Psoas muscle (tissue), 8 donors: ENCODE measurements around the gene ARMS2. TPM values are rescaled to one million over a fixed set of nuclear protein-coding genes. Genes with fewer than 3 reads are reported as not detected.

ENCODE experiments used
- ATAC-seq, 4 donors: fragments of 200-7000 bp; cut with Tn5 transposase; one replicate each; pipeline ENCODE4 v1.9.1; 2020; ENCODE audit warnings: moderate library complexity in 3 of 4, mild to moderate bottlenecking in 2 of 4
- DNase-seq, 2 donors: peaks; one replicate each; pipeline ENCODE4 v3.0.0-alpha.2; 2020
- H3K27ac ChIP-seq: fragments of 200-600 bp; one replicate; pipeline ENCODE4 v1.8.0; 2022
- H3K27me3 ChIP-seq, 3 donors: fragments of 200-600 bp in 1 of 3; one replicate each; pipeline versions ENCODE4 v1.6.1 to v1.8.0; 2013 to 2022; ENCODE audit warnings: low read length in 2 of 3, mild to moderate bottlenecking in 2 of 3, moderate library complexity in 1 of 3; ENCODE audit not compliant: insufficient read depth in 3 of 3
- H3K36me3 ChIP-seq, 2 donors: fragments of 200-600 bp in 1 of 2; one replicate each; pipeline versions ENCODE4 v1.6.1 to v1.8.0; 2013 to 2022; ENCODE audit warnings: low read depth in 1 of 2, mild to moderate bottlenecking in 1 of 2, moderate library complexity in 1 of 2; ENCODE audit not compliant: insufficient read depth in 1 of 2
- H3K4me1 ChIP-seq: fragments of 200-600 bp; one replicate; pipeline ENCODE4 v1.8.0; 2022
- H3K4me3 ChIP-seq: fragments of 200-600 bp; one replicate; pipeline ENCODE4 v1.8.0; 2022; ENCODE audit warnings: mild to moderate bottlenecking
- H3K9me3 ChIP-seq: fragments of 200-600 bp; one replicate; pipeline ENCODE4 v1.8.0; 2022
- CTCF ChIP-seq: fragments of 200-600 bp; IDR thresholded peaks from one replicate; pipeline ENCODE4 v1.8.0; 2022; ENCODE audit warnings: antibody characterized with exemption
- WGBS, 3 donors: extraction: QIAGEN DNeasy Blood & Tissue Kit; methylation state at CpG; one replicate each; pipeline versions ENCODE4 v1.1.6 to v1.1.7; 2013; 5-methylcytosine and 5-hydroxymethylcytosine counted together
- intact Hi-C, 2 donors: fragments of 100-400 bp; cut with DNase I; formaldehyde crosslinking; loops; one replicate each; pipeline versions ENCODE4 v1.11.0 to v1.14.2; 2022
- polyA plus RNA-seq, 3 donors: library from polyadenylated mRNA; stranded (reverse); fragments of 200-250 nt; gene quantifications; one replicate each; pipeline ENCODE4 v1.2.3, GENCODE V29; 2013
- total RNA-seq, 4 donors: library from RNA; stranded (reverse); fragmentation: NEBNext Ultra II Directional in 2 of 4; extraction: Animal tissue kit (Norgen Biotek cat#: 25700) in 2 of 4; gene quantifications; one replicate each; pipeline versions ENCODE4 v1.2.1 to v1.2.4, GENCODE V29; 2021 to 2023
- donor health status: healthy with polysubstance abuse.
- donor health status: DM: no; HTN: no; CAD: no; lungs with moderate emphysema.
- donor health status: Bipolar disorder and iron deficiency.
- donor health status: healthy.
- donor health status: DM: yes; HTN: yes; CAD: no.
- donor health status: DM: no; HTN: no; CAD: no.
- donor health status: DM: no; HTN: no; CAD: no.
- donor health status: DM: yes; HTN: yes; CAD: no.

ARMS2 gene
- total and polyA plus RNA-seq, 7 donors = 0.47 TPM; not detected in 6

- no peak for TF ChIP-seq CTCF
- H3K27ac ChIP-seq = no peak overlapping the region
- no peak overlapping the region for H3K4me3 ChIP-seq
- H3K9me3 ChIP-seq = no peaks in the 10 kb centered on the region
- intact Hi-C loops = loop anchor here in 1 of 2 donors (2.0 kb wide), 1 partner anchor 19 kb away; no protein-coding TSS in a partner anchor
- no peaks in the 10 kb centered on the region for H3K27me3 ChIP-seq
- 84 to 90% (median 89%) methylated on average over 4 of the region's 4 CpGs for WGBS, 3 donors
- no peak for ATAC-seq
- H3K4me1 ChIP-seq = peaks cover under 1% of the 10 kb centered on the region
- no peaks in the 10 kb centered on the region for H3K36me3 ChIP-seq
- no peak for DNase-seq
These were observed 39.3 kb downstream of the ARMS2 start for GRCh38 chr10:122493761-122494160.

GRCh38 chr10:122494173-122494820, 39.8 kb downstream of the ARMS2 start:
- Histone ChIP-seq H3K27me3 (no peaks in the 10 kb centered on the region), H3K4me1 (peaks cover 5% of the 10 kb centered on the region), H3K27ac (no peak overlapping the region), H3K4me3 (no peak overlapping the region), H3K36me3 (no peaks in the 10 kb centered on the region), H3K9me3 (no peaks in the 10 kb centered on the region)
- intact Hi-C loops = no loop called here
- WGBS, 3 donors = 79 to 87% (median 80%) methylated on average over 20 of the region's 20 CpGs
- no peak for ATAC-seq
- DNase-seq = no peak
- TF ChIP-seq CTCF = no peak

- ATAC-seq (peak; percentile 36 to 67 (median 58)), DNase-seq (peak; percentile 80 to 88)
- no peak for TF ChIP-seq CTCF
- WGBS, 3 donors = 77 to 85% (median 79%) methylated on average over 13 to 14 of the region's 14 CpGs
- no peak overlapping the region for H3K4me3 ChIP-seq
- H3K9me3 ChIP-seq = no peaks in the 10 kb centered on the region
- H3K27ac ChIP-seq = no peak overlapping the region
- H3K27me3 ChIP-seq = no peaks in the 10 kb centered on the region
- intact Hi-C loops = no loop called here
- no peaks in the 10 kb centered on the region for H3K36me3 ChIP-seq
- H3K4me1 ChIP-seq = peaks cover 8% of the 10 kb centered on the region
These were observed 40.4 kb downstream of the ARMS2 start for GRCh38 chr10:122494833-122495232.

- Histone ChIP-seq H3K4me3 (no peak overlapping the region), H3K27ac (no peak overlapping the region), H3K9me3 (no peaks in the 10 kb centered on the region), H3K27me3 (no peaks in the 10 kb centered on the region), H3K4me1 (peaks cover 8% of the 10 kb centered on the region), H3K36me3 (no peaks in the 10 kb centered on the region)
- WGBS, 3 donors = 58 to 60% (median 59%) methylated on average over 12 of the region's 12 CpGs
- intact Hi-C loops = no loop called here
- DNase-seq (peak in 1 of 2 donors; percentile 51), ATAC-seq (peak in 1 of 4 donors; percentile 31)
- no peak for TF ChIP-seq CTCF
These were observed 41.2 kb downstream of the ARMS2 start for GRCh38 chr10:122495406-122496340.
